KBM-7 (cell line): ENCODE data around the gene FAT1.
A peak's percentile ranks its signal among the peaks of the same experiment; 100 is the strongest.

ENCODE experiments used
- DNase-seq: peaks from one replicate; pipeline ENCODE4 v3.0.0-alpha.2; 2015
- in situ Hi-C: fragments of 300-500 bp; cut with MboI; formaldehyde crosslinking; loops from 2 replicates; pipeline ENCODE4 v1.14.3; 2020; ENCODE audit warnings: low sequenced_read_pairs, low pct_unique_long_range_greater_than_20kb, mixed read lengths

The FAT1 gene

DNA sequence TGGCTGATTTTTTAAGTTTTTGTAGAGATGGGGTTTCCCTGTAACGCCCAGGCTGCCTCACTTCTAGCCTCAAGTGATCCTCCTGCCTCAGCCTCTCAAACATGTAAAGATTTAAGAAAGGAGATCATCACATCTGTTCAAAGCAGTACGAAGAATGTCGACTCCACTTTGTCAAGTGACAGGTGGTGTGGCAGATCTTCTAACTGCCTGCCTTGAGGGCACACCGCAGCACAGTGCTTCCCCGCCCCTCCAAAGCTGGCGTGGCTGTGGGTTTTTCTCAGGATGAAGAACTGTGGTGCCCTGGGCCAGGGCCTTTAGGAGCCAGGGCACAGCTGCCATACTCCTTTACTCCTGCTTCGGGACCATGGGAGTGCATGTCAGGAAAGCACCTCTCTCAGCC, 125.0 kb downstream of the FAT1 start:
- in situ Hi-C loops: no loop called here
- DNase-seq: no peak

GRCh38 chr4:186596850-186597390, 126.7 kb downstream of the FAT1 start:
- no peak for DNase-seq
- in situ Hi-C loops: no loop called here

DNA sequence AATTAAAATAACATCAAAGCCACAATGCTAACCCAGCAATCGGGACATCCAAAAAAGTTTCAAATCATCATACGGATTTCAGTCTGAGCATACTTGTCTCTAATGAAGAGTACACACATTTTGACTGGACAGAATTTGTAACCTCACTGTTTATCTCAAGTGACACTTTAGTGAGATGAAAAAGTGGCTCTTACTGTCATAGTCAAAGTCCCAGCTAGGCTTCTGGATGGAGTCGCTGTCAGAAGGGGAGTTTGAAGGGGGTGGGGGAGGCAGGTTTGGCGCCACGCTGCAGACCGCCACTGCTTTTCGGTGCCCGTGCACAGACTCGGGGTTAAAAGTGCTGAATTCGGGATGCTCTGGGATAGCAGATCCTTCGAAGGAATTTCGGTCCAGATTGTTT, 127.3 kb downstream of the FAT1 start:
- DNase-seq: no peak
- in situ Hi-C loops: no loop called here

DNA sequence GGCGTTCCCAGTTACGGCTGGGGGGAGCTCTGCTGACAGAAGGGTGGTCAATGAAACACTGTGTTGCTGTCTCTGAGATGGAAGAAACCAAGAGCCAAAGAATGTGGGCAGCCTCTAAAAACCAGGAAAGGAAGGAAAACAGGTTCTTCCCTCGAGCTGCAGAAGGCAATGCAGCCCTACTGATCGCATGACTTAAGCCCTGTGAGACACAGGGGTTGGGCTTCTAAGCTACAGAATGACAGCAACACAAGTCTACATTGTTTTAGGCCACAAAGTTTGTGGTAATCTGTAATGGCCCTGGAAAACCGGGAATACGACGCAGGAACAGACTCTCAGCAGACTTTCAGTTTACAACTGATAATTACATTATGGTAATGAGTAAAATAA, 130.1 kb downstream of the FAT1 start:
- in situ Hi-C loops: no loop called here
- DNase-seq: no peak

DNA sequence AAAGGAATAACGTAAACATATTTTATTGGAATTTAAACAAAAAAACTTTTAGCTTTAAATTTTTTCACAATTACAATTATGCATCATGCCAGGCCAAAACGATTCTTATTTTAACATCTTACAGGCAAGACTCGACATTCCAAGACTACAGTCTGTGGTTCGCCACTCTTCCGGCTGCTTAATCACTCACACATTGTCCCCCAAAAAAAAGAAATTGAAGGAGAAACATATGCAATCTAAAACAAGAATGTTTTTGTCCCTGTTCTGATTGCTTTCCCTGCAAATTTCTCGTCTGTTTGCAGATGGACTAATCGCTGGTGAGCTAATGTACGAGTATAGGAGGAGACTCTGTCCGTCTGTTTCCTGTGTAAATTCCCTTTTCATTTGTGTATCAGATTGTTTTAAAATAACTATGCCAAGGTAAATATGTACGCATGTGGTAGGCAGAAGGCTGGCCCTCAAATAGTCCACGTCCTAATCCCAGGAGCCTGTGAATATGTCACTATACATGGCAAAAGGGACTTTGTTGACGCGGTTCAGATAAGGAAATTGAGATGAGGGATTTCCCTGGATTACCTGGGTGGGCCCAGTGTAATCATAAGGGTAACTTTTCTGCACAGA, 130.6 kb downstream of the FAT1 start:
- no peak for DNase-seq
- in situ Hi-C loops: no loop called here

GRCh38 chr4:186592445-186592844, 131.2 kb downstream of the FAT1 start:
- in situ Hi-C loops: no loop called here
- no peak for DNase-seq

DNA sequence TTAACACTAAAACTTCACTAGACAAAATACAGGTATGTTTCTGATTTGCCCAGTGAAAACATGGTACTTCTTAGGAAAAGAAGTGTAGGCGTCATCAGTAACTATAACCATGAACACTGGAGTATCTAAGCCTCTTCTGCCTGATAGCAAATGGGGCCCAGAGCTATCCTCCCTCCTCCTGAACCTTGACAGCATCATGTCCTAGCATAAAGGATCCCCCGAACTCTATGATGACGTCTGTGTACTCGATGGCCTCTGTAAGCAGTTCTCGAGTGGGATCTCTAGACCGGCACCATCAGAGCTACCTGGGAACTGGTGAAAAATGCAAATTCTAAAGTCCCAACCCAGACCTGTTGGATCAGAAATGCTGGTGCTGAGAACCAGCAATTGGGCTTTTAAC, 132.0 kb downstream of the FAT1 start:
- in situ Hi-C loops: no loop called here
- no peak for DNase-seq

- DNase-seq: no peak
- in situ Hi-C loops: no loop called here
Observed at GRCh38 chr4:186588503-186588902, 135.2 kb downstream of the FAT1 start.

GRCh38 chr4:186587416-186588018, 136.1 kb downstream of the FAT1 start:
- in situ Hi-C loops: no loop called here
- peak; percentile 64 for DNase-seq

GRCh38 chr4:186586205-186586604, 137.5 kb downstream of the FAT1 start:
- in situ Hi-C loops: no loop called here
- DNase-seq: no peak

DNA sequence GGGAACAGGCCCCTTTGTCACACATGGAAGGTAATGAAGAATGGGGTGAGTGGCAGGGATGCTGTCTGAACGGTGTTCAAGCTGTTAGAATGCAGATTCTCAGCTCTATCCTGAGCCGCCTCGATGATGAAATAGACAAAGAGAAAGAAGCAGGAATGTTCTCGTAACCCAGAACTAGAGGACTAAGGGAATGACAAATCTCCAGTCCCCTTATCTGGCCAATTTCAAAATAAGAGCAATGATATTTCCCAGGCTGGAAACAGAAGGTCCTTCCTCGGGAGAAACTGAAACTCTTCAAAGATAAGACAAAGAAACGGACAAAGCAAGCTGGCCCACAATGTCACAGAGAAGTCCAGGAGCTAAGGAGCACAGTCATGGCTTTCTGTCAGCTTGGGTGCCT, 138.7 kb downstream of the FAT1 start:
- in situ Hi-C loops: no loop called here
- no peak for DNase-seq

- no peak for DNase-seq
- in situ Hi-C loops: no loop called here
Observed at GRCh38 chr4:186581421-186581820, 142.2 kb downstream of the FAT1 start.

DNA sequence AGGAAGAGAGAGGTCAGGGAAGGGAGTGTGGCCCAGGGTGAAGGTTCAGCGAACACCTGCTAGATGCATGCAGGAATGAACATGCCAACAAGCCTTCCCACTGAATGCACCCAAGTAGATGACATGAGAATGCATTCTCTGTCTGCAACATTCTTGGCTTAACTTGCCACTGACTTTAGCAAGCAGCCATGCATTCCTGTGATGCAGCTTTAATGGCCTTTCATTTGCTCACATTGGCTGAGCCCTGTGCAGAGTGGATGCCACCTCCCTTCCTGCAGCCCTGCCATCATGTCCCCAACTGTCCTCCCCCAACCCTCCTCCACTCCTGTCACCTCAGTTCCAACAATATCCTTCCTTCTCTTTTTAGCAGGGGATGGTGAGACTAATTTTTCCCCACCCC, 143.0 kb downstream of the FAT1 start:
- no peak for DNase-seq
- in situ Hi-C loops: no loop called here

DNA sequence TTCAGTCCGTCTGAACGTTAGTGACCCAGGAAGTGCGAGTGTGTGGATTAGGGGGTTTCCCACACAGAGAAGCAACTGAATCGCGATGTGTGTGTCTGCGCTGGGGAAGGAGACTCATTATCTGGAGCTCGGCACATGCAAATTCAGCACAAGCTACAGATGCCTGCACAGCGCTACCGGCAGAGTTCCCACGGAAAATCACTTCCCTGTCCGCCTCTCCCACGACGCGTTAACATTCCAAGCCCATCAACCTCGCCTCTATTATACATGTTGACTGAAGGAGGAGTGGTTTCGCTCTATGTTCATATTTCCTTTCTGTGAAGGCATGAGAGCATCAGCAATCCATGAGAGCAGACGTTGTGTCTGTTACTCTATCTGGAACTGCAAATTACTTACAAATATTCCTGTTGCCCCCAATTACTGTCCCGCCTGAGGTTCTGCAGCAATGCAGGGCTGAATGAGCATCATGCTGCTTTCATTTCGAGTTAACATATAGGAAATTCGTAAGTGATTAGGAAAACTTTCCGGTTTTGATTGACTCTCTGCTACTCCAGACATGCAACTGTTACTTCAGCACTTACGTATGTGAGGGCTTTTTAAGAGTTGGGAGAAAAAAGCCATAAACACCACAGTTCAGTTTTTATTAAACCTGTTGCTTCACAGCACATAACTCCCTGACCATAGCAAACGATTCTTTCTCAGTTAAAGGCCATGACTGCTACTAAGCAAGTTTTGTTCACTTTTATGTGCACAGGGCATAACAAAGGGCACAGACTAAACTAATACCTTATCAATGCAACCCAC, 153.3 kb downstream of the FAT1 start:
- no peak for DNase-seq
- in situ Hi-C loops: no loop called here

GRCh38 chr4:186569533-186570192, 154.0 kb downstream of the FAT1 start:
- in situ Hi-C loops: no loop called here
- DNase-seq: no peak

DNA sequence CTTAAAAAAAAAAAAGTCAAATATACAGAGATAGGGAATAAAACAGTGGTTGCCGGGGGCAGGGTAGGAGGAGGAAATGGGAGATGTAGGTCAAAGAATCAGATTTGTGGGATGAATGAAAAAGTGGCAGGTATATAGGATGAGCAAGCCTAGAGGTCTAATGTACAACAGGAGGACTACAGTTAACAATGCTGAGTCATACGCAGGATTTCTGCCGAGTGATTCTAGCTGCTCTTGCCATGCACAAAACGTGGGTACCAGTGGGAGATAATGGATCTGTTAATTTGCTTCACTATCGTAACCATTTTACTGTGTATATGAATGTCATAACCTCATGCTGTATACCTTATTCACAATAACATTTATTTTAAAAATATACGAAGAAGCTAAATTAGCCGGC, 157.6 kb downstream of the FAT1 start:
- in situ Hi-C loops: no loop called here
- no peak for DNase-seq

DNA sequence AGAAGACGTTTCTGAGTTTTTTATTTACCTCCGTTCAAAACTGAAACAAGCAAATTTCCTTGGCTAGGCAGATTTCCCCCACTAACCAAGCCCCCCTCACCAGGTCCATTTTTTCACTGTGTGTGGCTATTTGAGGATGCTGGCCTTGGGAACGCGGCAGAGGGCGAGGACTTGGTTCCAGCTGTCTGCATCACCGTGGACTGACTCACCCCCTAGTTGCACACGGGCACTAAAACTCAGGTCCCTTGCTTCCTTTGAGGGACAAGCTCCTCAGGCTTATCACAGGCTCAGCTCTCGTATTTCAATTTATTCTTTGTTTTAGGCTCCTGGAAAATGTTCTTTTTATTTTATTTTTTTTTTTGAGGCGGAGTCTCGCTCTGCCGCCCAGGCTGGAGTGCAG, 159.9 kb downstream of the FAT1 start:
- no peak for DNase-seq
- in situ Hi-C loops: no loop called here

- in situ Hi-C loops: no loop called here
- DNase-seq: no peak
Observed at GRCh38 chr4:186561748-186562147, 161.9 kb downstream of the FAT1 start.

DNA sequence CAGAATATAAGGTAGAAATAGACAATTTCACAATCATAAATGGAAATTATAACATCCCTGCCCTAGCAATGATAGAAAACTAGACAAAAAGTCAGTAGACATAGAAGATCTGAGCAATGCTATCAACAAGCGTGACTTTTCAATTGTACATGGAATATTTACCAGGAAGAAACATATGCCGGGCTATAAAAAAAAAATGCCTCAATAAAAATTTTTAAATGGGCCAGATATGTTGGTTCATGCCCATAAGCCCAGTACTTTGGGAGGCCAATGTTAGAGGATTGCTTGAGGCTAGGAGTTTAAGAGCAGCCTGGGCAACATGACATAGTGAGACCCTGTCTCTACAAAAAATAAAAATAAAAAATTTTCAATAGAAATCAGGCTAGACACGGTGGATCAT, 163.0 kb downstream of the FAT1 start:
- in situ Hi-C loops: no loop called here
- DNase-seq: no peak

- DNase-seq: no peak
- in situ Hi-C loops: no loop called here
Observed at GRCh38 chr4:186557486-186557885, 166.2 kb downstream of the FAT1 start.
